Trophoblast cell (in vitro differentiated cells and primary cell): ENCODE measurements around the gene CFAP52.

ENCODE experiments used
- DNase-seq, 2 donors: peaks; one replicate each; pipeline ENCODE4 v3.0.0-alpha.2; 2016
- H2AFZ ChIP-seq: 2 replicates; pipeline ENCODE4 v1.6.1; 2013; ENCODE audit warnings: low read length, moderate library complexity, mild to moderate bottlenecking; ENCODE audit not compliant: insufficient read depth, poor library complexity
- H2AK5ac ChIP-seq: 2 replicates; pipeline ENCODE4 v1.6.1; 2013; ENCODE audit warnings: mild to moderate bottlenecking, low read length
- H2BK120ac ChIP-seq: 2 replicates; pipeline ENCODE4 v1.6.1; 2013; ENCODE audit warnings: low read length, mild to moderate bottlenecking, moderate library complexity; ENCODE audit not compliant: insufficient read depth, poor library complexity
- H2BK12ac ChIP-seq: 2 replicates; pipeline ENCODE4 v1.6.1; 2013; ENCODE audit warnings: mild to moderate bottlenecking, low read length, moderate library complexity
- H2BK5ac ChIP-seq: 2 replicates; pipeline ENCODE4 v1.6.1; 2013; ENCODE audit warnings: low read length, low read depth, moderate library complexity, mild to moderate bottlenecking; ENCODE audit not compliant: poor library complexity
- H3K14ac ChIP-seq: 2 replicates; pipeline ENCODE4 v1.6.1; 2013; ENCODE audit warnings: mild to moderate bottlenecking, low read length
- H3K18ac ChIP-seq: 2 replicates; pipeline ENCODE4 v1.6.1; 2013; ENCODE audit warnings: mild to moderate bottlenecking, low read length
- H3K23ac ChIP-seq: 2 replicates; pipeline ENCODE4 v1.6.1; 2013; ENCODE audit warnings: low read length
- H3K27ac ChIP-seq: 2 replicates; pipeline ENCODE4 v1.5.1; 2013; ENCODE audit warnings: low read depth, mild to moderate bottlenecking, inconsistent platforms, low read length, moderate library complexity
- H3K27me3 ChIP-seq: 2 replicates; pipeline ENCODE4 v1.6.1; 2013; ENCODE audit warnings: inconsistent platforms, mild to moderate bottlenecking, low read length, moderate library complexity; ENCODE audit not compliant: insufficient read depth
- H3K36me3 ChIP-seq, 2 experiments: 1 replicate in 1 of 2; 2 replicates in 1 of 2; pipeline ENCODE4 v1.6.1; 2013; ENCODE audit warnings: low read length in 2 of 2, mild to moderate bottlenecking in 2 of 2, moderate library complexity in 1 of 2; ENCODE audit not compliant: insufficient read depth in 2 of 2, control insufficient read depth in 1 of 2
- H3K4ac ChIP-seq: 2 replicates; pipeline ENCODE4 v1.6.1; 2013; ENCODE audit warnings: low read depth, mild to moderate bottlenecking, low read length, moderate library complexity
- H3K4me1 ChIP-seq, 2 experiments: 1 replicate in 1 of 2; 2 replicates in 1 of 2; pipeline ENCODE4 v1.6.1; 2013; ENCODE audit warnings: low read length in 2 of 2, mild to moderate bottlenecking in 2 of 2, moderate library complexity in 1 of 2; ENCODE audit not compliant: insufficient read depth in 2 of 2, control insufficient read depth in 1 of 2
- H3K4me2 ChIP-seq: 2 replicates; pipeline ENCODE4 v1.6.1; 2013; ENCODE audit warnings: inconsistent platforms, mild to moderate bottlenecking, low read length, moderate library complexity
- H3K4me3 ChIP-seq: 2 replicates; pipeline ENCODE4 v1.5.1; 2013; ENCODE audit warnings: mild to moderate bottlenecking, low read depth, low read length, inconsistent platforms
- H3K79me1 ChIP-seq: one replicate; pipeline ENCODE4 v1.6.1; 2013; ENCODE audit warnings: low read length
- H3K79me2 ChIP-seq: 2 replicates; pipeline ENCODE4 v1.6.1; 2013; ENCODE audit warnings: low read length, mild to moderate bottlenecking; ENCODE audit not compliant: control insufficient read depth, insufficient read depth, poor library complexity
- H3K9ac ChIP-seq: 2 replicates; pipeline ENCODE4 v1.6.1; 2013; ENCODE audit warnings: mild to moderate bottlenecking, low read length
- H3K9me3 ChIP-seq: 2 replicates; pipeline ENCODE4 v1.6.1; 2013; ENCODE audit warnings: low read depth, mild to moderate bottlenecking, control low read depth, inconsistent platforms, low read length; ENCODE audit not compliant: insufficient read depth
- H4K12ac ChIP-seq: 2 replicates; pipeline ENCODE4 v1.6.1; 2013; ENCODE audit warnings: low read depth, mild to moderate bottlenecking, low read length, moderate library complexity
- H4K8ac ChIP-seq: 2 replicates; pipeline ENCODE4 v1.6.1; 2013; ENCODE audit warnings: low read depth, mild to moderate bottlenecking, low read length, moderate library complexity
- H4K91ac ChIP-seq: one replicate; pipeline ENCODE4 v1.6.1; 2013; ENCODE audit warnings: low read depth, mild to moderate bottlenecking, low read length, moderate library complexity
- WGBS: extraction: QIAGEN DNeasy Blood & Tissue Kit; methylation state at CpG from one replicate; pipeline ENCODE4 v1.1.7; 2013; ENCODE audit warnings: missing lambda C conversion rate; ENCODE audit not compliant: insufficient read length, insufficient coverage; ENCODE audit errors: extremely low coverage; 5-methylcytosine and 5-hydroxymethylcytosine counted together

The CFAP52 gene

DNA sequence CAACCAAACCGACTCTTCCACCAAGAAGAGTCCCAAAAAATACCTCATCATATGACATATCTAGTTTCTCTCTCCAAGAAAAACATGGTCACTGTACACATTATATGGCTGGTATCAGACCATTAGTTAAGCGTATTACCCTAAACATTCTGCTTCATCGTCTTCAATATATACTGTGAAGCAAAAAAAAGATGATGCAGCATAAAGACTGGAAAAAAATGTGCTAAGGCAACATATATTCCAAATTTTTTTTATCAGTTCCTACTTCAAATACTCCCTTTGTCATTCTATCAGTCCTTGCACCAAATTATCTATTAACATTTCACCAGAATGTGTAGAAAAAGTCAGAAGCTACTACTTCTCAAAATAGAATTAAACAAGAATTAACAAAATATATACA, 43.7 kb upstream of the CFAP52 start:
- Histone ChIP-seq H2BK12ac (no peak overlapping the region), H4K8ac (no peak overlapping the region), H3K4me3 (no peak overlapping the region), H3K79me1 (no peaks in the 10 kb centered on the region), H2BK5ac (no peak overlapping the region), H3K4me2 (no peak overlapping the region), H3K9me3 (no peaks in the 10 kb centered on the region), H3K27me3 (no peaks in the 10 kb centered on the region), H3K14ac (no peak overlapping the region), H4K91ac (no peak overlapping the region), H3K23ac (no peak overlapping the region), H2BK120ac (no peak overlapping the region), H3K18ac (no peak overlapping the region), H3K36me3 (no peaks in the 10 kb centered on the region), H2AFZ (no peak overlapping the region), H3K27ac (no peak overlapping the region), H3K4me1 (peaks cover 0 to 2% of the 10 kb centered on the region in 2 experiments), H4K12ac (no peak overlapping the region), H3K79me2 (no peaks in the 10 kb centered on the region), H3K4ac (no peak overlapping the region), H2AK5ac (no peak overlapping the region), H3K9ac (no peak overlapping the region)
- WGBS: no CpG with 5 or more reads among the region's 3 CpGs
- no peak for DNase-seq

DNA sequence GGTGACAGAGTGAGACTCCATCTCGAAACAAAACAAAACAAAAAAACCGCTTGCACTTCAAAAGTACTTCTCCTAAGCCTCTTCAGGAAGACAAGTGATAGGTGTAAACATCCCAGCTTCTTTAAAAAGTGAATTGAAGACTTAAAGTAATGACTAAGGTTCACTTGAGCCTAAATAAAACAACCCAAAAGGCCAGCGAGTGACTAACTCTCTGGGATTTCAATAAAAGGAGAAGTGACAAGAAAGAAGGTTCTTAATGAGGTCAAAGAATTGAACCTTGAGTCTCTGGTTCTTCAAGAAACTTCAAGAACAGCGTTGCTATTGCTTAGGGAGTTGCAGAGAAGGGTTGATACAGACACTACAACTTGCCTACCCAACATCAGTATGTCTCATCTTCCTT, 43.0 kb upstream of the CFAP52 start:
- Histone ChIP-seq H3K4me2 (no peak overlapping the region), H3K79me2 (no peaks in the 10 kb centered on the region), H2BK5ac (no peak overlapping the region), H2AK5ac (no peak overlapping the region), H3K27ac (no peak overlapping the region), H3K23ac (no peak overlapping the region), H3K27me3 (no peaks in the 10 kb centered on the region), H3K79me1 (no peaks in the 10 kb centered on the region), H3K9me3 (no peaks in the 10 kb centered on the region), H3K18ac (no peak overlapping the region), H3K36me3 (no peaks in the 10 kb centered on the region), H3K4me1 (peaks cover 0 to 2% of the 10 kb centered on the region in 2 experiments), H3K4me3 (no peak overlapping the region), H4K12ac (no peak overlapping the region), H2AFZ (no peak overlapping the region), H3K4ac (no peak overlapping the region), H4K8ac (no peak overlapping the region), H4K91ac (no peak overlapping the region), H3K14ac (no peak overlapping the region), H2BK120ac (no peak overlapping the region), H2BK12ac (no peak overlapping the region), H3K9ac (no peak overlapping the region)
- DNase-seq: no peak
- no CpG with 5 or more reads among the region's 4 CpGs for WGBS

DNA sequence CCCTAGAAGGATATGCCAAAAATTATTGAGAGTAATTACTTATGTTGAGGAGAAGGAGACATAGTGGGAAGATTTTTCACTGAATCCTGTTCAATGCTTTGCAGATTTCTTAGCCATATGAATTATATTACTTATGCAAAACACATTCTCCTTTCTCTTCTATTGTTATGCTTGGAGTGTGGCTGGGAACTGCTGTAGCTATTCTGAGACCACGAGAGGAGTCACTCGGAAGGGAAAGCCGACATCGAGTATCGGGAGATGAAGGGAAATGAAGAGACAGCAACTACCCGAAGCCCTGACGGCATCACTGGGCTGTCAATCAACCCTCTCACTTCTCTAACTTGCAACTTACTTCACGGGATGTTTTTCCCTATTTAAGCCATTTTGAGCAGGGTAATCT, 40.4 kb upstream of the CFAP52 start:
- Histone ChIP-seq H3K18ac (no peak overlapping the region), H3K4me1 (peaks cover 0 to 2% of the 10 kb centered on the region in 2 experiments), H2AK5ac (no peak overlapping the region), H3K23ac (no peak overlapping the region), H3K9ac (no peak overlapping the region), H4K8ac (no peak overlapping the region), H2BK120ac (no peak overlapping the region), H2BK12ac (no peak overlapping the region), H3K4me2 (no peak overlapping the region), H3K4ac (no peak overlapping the region), H3K79me1 (no peaks in the 10 kb centered on the region), H3K27me3 (no peaks in the 10 kb centered on the region), H4K91ac (no peak overlapping the region), H3K79me2 (no peaks in the 10 kb centered on the region), H2AFZ (no peak overlapping the region), H3K36me3 (no peaks in the 10 kb centered on the region), H3K27ac (no peak overlapping the region), H4K12ac (no peak overlapping the region), H3K4me3 (no peak overlapping the region), H3K14ac (no peak overlapping the region), H3K9me3 (no peaks in the 10 kb centered on the region), H2BK5ac (no peak overlapping the region)
- WGBS: no CpG with 5 or more reads among the region's 8 CpGs
- DNase-seq: no peak

DNA sequence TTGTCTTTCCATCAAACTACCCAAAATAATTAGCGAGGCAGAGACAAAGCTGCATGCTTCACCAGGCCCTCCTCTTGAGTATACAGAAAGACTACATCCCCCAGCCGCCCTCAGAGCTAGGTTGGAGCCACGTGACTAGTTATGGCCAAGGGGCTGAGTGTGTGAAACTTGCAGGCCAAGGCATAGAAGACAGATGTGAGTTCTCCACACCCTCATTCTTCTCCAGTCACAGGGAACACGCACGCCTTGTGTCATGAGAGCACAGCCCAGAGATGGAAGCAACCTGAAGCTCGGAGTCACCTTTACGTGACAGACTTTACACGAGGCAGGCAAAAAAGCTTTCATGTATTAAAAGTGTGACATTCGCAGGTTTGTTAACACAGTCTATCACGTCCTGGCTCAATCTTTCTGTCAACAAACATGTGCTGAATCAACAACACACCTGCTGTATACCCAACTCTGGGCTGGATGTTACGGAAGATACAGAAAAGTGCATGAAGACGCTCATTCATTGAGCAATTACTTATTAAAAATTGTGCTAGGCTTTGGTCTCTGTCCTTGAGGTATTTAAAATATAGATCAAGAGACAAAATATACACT, 39.2 kb upstream of the CFAP52 start:
- DNase-seq: no peak
- H3K9ac ChIP-seq: no peak overlapping the region
- no CpG with 5 or more reads among the region's 12 CpGs for WGBS

More for the DNA sequence above, 39.2 kb upstream of the CFAP52 start:
- H3K79me2 ChIP-seq: no peaks in the 10 kb centered on the region
- H3K14ac ChIP-seq: no peak overlapping the region
- H2AFZ ChIP-seq: no peak overlapping the region
- no peak overlapping the region for H2AK5ac ChIP-seq
- H3K4me2 ChIP-seq: no peak overlapping the region
- H3K36me3 ChIP-seq: no peaks in the 10 kb centered on the region
- no peak overlapping the region for H2BK120ac ChIP-seq
- H3K18ac ChIP-seq: no peak overlapping the region
- no peaks in the 10 kb centered on the region for H3K27me3 ChIP-seq
- no peak overlapping the region for H4K8ac ChIP-seq
- H4K91ac ChIP-seq: no peak overlapping the region
- H3K27ac ChIP-seq: no peak overlapping the region
- no peak overlapping the region for H2BK12ac ChIP-seq
- H3K9me3 ChIP-seq: no peaks in the 10 kb centered on the region
- H3K4me1 ChIP-seq: peaks cover 0 to 2% of the 10 kb centered on the region in 2 experiments
- no peaks in the 10 kb centered on the region for H3K79me1 ChIP-seq
- H2BK5ac ChIP-seq: no peak overlapping the region
- no peak overlapping the region for H3K4ac ChIP-seq
- H3K23ac ChIP-seq: no peak overlapping the region
- no peak overlapping the region for H4K12ac ChIP-seq
- no peak overlapping the region for H3K4me3 ChIP-seq
